OCI-LY1 (cell line): ENCODE data around the gene PCNX1.

Source experiments
- H2AFZ ChIP-seq: fragments of 200-600 bp; sonication (generic), shearing (Covaris generic); 2 replicates; pipeline ENCODE4 v1.6.0; 2014; ENCODE audit warnings: antibody characterized with exemption, mild to moderate bottlenecking, low read length
- H3F3A ChIP-seq: fragments of 200-600 bp; sonication (generic), shearing (Covaris generic); 2 replicates; pipeline ENCODE4 v1.6.0; 2014; ENCODE audit warnings: mild to moderate bottlenecking, antibody characterized with exemption, low read length, moderate library complexity; ENCODE audit not compliant: insufficient read depth
- H3K27ac ChIP-seq: fragments of 200-600 bp; sonication (generic); 2 replicates; pipeline ENCODE4 v1.5.1; 2014; ENCODE audit warnings: low read length, mixed run types, mild to moderate bottlenecking, low read depth; ENCODE audit not compliant: poor library complexity, severe bottlenecking
- H3K27me3 ChIP-seq: fragments of 200-600 bp; sonication (generic); 2 replicates; pipeline ENCODE4 v1.6.0; 2014; ENCODE audit warnings: antibody characterized with exemption, mild to moderate bottlenecking, low read length, moderate library complexity; ENCODE audit not compliant: insufficient read depth
- H3K36me3 ChIP-seq: fragments of 200-600 bp; sonication (generic); 2 replicates; pipeline ENCODE4 v1.6.1; 2014; ENCODE audit warnings: mild to moderate bottlenecking, antibody characterized with exemption, low read length, moderate library complexity, mixed read lengths; ENCODE audit not compliant: insufficient read depth
- H3K4me1 ChIP-seq: fragments of 200-600 bp; sonication (generic); 2 replicates; pipeline ENCODE4 v1.5.1; 2014; ENCODE audit warnings: mild to moderate bottlenecking, low read length, moderate library complexity; ENCODE audit not compliant: insufficient read depth, severe bottlenecking
- H3K4me2 ChIP-seq: fragments of 200-600 bp; sonication (generic), shearing (Covaris generic); 2 replicates; pipeline ENCODE4 v1.6.1; 2014; ENCODE audit warnings: low read length
- H3K4me3 ChIP-seq: fragments of 200-600 bp; sonication (generic); 2 replicates; pipeline ENCODE4 v1.5.1; 2014; ENCODE audit warnings: low read length, low read depth, mild to moderate bottlenecking, mixed read lengths; ENCODE audit not compliant: poor library complexity, severe bottlenecking
- H3K79me2 ChIP-seq: fragments of 200-600 bp; shearing (Covaris generic); 2 replicates; pipeline ENCODE4 v1.6.1; 2016; ENCODE audit warnings: mixed run types, low read length, mixed read lengths; ENCODE audit not compliant: insufficient read depth
- H3K9ac ChIP-seq: fragments of 200-600 bp; sonication (generic), shearing (Covaris generic); 2 replicates; pipeline ENCODE4 v1.6.1; 2014; ENCODE audit warnings: mild to moderate bottlenecking, low read length, mixed read lengths
- H3K9me2 ChIP-seq: fragments of 200-600 bp; sonication (generic), shearing (Covaris generic); 2 replicates; pipeline ENCODE4 v1.6.1; 2014; ENCODE audit warnings: low read depth, mild to moderate bottlenecking, low read length, mixed read lengths
- H3K9me3 ChIP-seq: fragments of 200-600 bp; shearing (Covaris generic); 2 replicates; pipeline ENCODE4 v1.6.1; 2014; ENCODE audit warnings: low read length, mixed read lengths
- H4K20me1 ChIP-seq: fragments of 200-600 bp; sonication (generic), shearing (Covaris generic); 2 replicates; pipeline ENCODE4 v1.6.0; 2016; ENCODE audit warnings: mild to moderate bottlenecking, low read length; ENCODE audit not compliant: insufficient read depth
- CTCF ChIP-seq: fragments of 200-600 bp; sonication (generic), shearing (Covaris generic); IDR thresholded peaks from 2 replicates; pipeline ENCODE4 v1.5.1; 2017; ENCODE audit warnings: mild to moderate bottlenecking, antibody characterized with exemption, low read length, moderate library complexity, mixed read lengths
- EZH2 ChIP-seq: fragments of 200-600 bp; sonication (generic), shearing (Covaris generic); IDR thresholded peaks from 2 replicates; pipeline ENCODE4 v1.8.0; 2017; ENCODE audit warnings: borderline replicate concordance, mixed run types, mild to moderate bottlenecking, antibody characterized with exemption, low read length, moderate library complexity, mixed read lengths

Gene PCNX1

GRCh38 chr14:70956511-70956910, 49.3 kb downstream of the PCNX1 start:
- Histone ChIP-seq H3F3A (no peaks in the 10 kb centered on the region; the same call in 1 of the 2 replicates), H3K9ac (no peak overlapping the region), H3K4me3 (no peak overlapping the region), H3K4me2 (no peak overlapping the region), H4K20me1 (no peaks in the 10 kb centered on the region), H2AFZ (no peak overlapping the region), H3K79me2 (no peaks in the 10 kb centered on the region), H3K27me3 (no peaks in the 10 kb centered on the region), H3K4me1 (no peaks in the 10 kb centered on the region), H3K27ac (no peak overlapping the region), H3K36me3 (no peaks in the 10 kb centered on the region), H3K9me2 (no peaks in the 10 kb centered on the region), H3K9me3 (no peaks in the 10 kb centered on the region)
- TF ChIP-seq EZH2 = no peak
- TF ChIP-seq CTCF = no peak

- H3K4me2 ChIP-seq = no peak overlapping the region
- no peaks in the 10 kb centered on the region; the same call in 1 of the 2 replicates for H3F3A ChIP-seq
- H3K4me1 ChIP-seq = no peaks in the 10 kb centered on the region
- no peaks in the 10 kb centered on the region for H3K9me3 ChIP-seq
- H3K9ac ChIP-seq = no peak overlapping the region
- H3K79me2 ChIP-seq = no peaks in the 10 kb centered on the region
- no peaks in the 10 kb centered on the region for H4K20me1 ChIP-seq
- no peak overlapping the region for H2AFZ ChIP-seq
- no peak overlapping the region for H3K27ac ChIP-seq
- no peaks in the 10 kb centered on the region for H3K27me3 ChIP-seq
- H3K9me2 ChIP-seq = no peaks in the 10 kb centered on the region
- 0 out of 2 replicates have a peak, but pooled peaks cover 3% of the 10 kb centered on the region for H3K36me3 ChIP-seq
- TF ChIP-seq EZH2 = no peak
- TF ChIP-seq CTCF = no peak
- H3K4me3 ChIP-seq = no peak overlapping the region
These were observed 50.5 kb downstream of the PCNX1 start for GRCh38 chr14:70957710-70958109.

DNA sequence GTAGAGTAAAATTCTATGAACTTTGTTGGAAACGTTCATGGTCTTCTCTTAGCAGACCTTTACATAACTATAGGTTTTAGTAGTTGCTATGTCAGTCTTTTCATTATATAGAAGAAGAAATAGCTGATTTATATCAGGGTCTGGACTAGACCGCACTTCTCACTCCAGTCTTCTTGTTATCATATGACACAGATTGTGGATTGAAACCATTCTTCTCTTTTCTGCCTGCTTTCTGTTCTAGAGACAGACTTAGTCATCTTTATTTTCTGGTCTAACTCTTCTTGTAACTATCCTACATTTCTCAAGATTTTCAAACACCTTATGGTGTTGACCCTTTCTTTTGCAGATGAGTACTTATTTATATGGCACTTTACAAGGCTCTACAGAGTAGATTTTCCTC, 55.7 kb downstream of the PCNX1 start:
- no peak overlapping the region for H2AFZ ChIP-seq
- no peaks in the 10 kb centered on the region for H3K9me3 ChIP-seq
- no peak overlapping the region for H3K4me2 ChIP-seq
- H3K79me2 ChIP-seq = no peaks in the 10 kb centered on the region
- no peak overlapping the region for H3K9ac ChIP-seq
- H3K27ac ChIP-seq = no peak overlapping the region
- no peaks in the 10 kb centered on the region for H3K4me1 ChIP-seq
- H3K9me2 ChIP-seq = no peaks in the 10 kb centered on the region
- no peak overlapping the region for H3K4me3 ChIP-seq
- H3K36me3 ChIP-seq = peaks cover 19% of the 10 kb centered on the region; the same call in 1 of the 2 replicates
- no peaks in the 10 kb centered on the region for H3F3A ChIP-seq
- TF ChIP-seq EZH2 (no peak), CTCF (no peak)
- H3K27me3 ChIP-seq = no peaks in the 10 kb centered on the region
- H4K20me1 ChIP-seq = no peaks in the 10 kb centered on the region
